WERI-Rb-1 (cell line): Measurements from ENCODE around the gene HSPD1.
"Not testable (repeated sequence)": the region's sequence is repeated elsewhere in the genome, so short reads cannot be mapped to it uniquely, and the experiment has no call there.

Source experiments
- DNase-seq: peaks from one replicate; pipeline ENCODE4 v3.0.0-alpha.2; 2020
- H3K27ac ChIP-seq: fragments of 250-450 bp; sonication (Bioruptor Pico); 2 replicates; pipeline ENCODE4 v1.5.1; 2020; ENCODE audit warnings: mild to moderate bottlenecking, moderate library complexity
- H3K27me3 ChIP-seq: fragments of 250-450 bp; sonication (Bioruptor Pico); 2 replicates; pipeline ENCODE4 v1.5.1; 2021; ENCODE audit warnings: mild to moderate bottlenecking, low read depth, moderate library complexity; ENCODE audit not compliant: insufficient read depth, severe bottlenecking
- H3K36me3 ChIP-seq: fragments of 250-450 bp; sonication (Bioruptor Pico); 2 replicates; pipeline ENCODE4 v1.5.1; 2020; ENCODE audit warnings: mild to moderate bottlenecking, moderate library complexity
- H3K4me3 ChIP-seq: 2 replicates; pipeline ENCODE4 v1.5.1; 2011; ENCODE audit warnings: low read depth, mild to moderate bottlenecking, control low read depth, low read length
- H3K9me3 ChIP-seq: fragments of 250-450 bp; sonication (Bioruptor Pico); 2 replicates; pipeline ENCODE4 v1.5.1; 2021; ENCODE audit warnings: mild to moderate bottlenecking, moderate library complexity; ENCODE audit not compliant: severe bottlenecking
- CTCF ChIP-seq: IDR thresholded peaks from 2 replicates; pipeline ENCODE4 v1.5.1; 2011; ENCODE audit warnings: low read depth, mild to moderate bottlenecking, control low read depth, inconsistent platforms, low read length

Gene HSPD1

DNA sequence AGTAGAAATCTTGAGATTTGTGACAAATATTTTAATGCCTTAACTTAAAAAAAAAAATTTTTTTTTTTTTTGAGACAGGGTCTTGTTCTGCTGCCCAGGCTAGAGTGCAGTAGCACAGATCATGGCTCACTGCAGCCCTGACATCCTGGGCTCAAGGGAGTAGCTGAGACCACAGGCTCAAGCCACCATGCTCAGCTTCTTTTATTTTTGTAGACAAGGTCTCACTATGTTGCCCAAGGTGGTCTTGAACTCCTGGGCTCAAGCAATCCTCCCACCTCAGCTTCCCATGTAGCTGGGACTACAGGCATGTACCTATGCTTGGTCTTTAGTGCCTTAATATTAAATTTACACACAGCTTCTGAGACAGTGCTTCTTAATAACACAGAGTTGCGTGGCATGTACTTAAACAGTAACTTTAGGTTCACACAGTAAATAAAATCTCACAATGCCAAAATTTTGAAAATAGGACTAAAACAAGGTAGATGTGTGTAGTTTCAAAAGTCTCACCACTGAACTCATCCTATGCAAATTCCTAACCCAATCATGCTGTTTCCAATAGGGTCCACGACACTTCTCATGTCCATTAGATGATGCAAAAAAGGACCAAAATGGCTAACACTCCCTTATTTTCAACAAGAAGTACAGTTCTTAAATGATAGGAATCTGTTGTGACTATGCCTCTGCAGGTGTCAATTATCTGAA lies 4.1 kb downstream of the HSPD1 start:
- Histone ChIP-seq H3K9me3 (no peaks in the 10 kb centered on the region), H3K27me3 (no peaks in the 10 kb centered on the region), H3K36me3 (peaks cover 90% of the 10 kb centered on the region), H3K27ac (no peak overlapping the region), H3K4me3 (no peak overlapping the region)
- TF ChIP-seq CTCF, result no peak
- no peak for DNase-seq

GRCh38 chr2:197487385-197487784 lies 12.3 kb downstream of the HSPD1 start:
- no peak overlapping the region for H3K4me3 ChIP-seq
- DNase-seq, result no peak
- no peak overlapping the region for H3K27ac ChIP-seq
- peaks cover 8% of the 10 kb centered on the region for H3K9me3 ChIP-seq
- no peaks in the 10 kb centered on the region for H3K27me3 ChIP-seq
- no peak for TF ChIP-seq CTCF
- peaks cover 73% of the 10 kb centered on the region for H3K36me3 ChIP-seq

- Histone ChIP-seq H3K4me3 (no peak overlapping the region), H3K27ac (no peak overlapping the region), H3K36me3 (peaks cover 61% of the 10 kb centered on the region), H3K9me3 (peaks cover 8% of the 10 kb centered on the region), H3K27me3 (no peaks in the 10 kb centered on the region)
- DNase-seq, result no peak
- no peak for TF ChIP-seq CTCF
These were observed 13.5 kb downstream of the HSPD1 start for GRCh38 chr2:197486175-197486574.

DNA sequence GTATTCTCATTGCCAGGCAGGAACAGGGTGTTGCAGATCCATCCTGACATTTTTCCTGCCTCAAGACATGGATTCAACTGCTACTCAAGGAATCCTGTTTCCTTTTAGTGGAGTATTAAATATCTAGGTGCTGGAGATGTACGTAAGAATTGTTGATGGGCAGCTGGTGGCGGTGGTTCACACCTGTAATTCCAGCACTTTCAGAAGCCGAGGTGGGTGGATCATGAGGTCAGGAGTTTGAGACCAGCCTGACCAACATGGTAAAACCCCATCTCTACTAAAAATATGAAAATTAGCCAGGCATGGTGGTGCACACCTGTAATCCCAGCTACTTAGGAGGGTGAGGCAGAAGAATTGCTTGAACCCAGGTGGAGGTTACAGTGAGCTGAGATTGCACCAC lies 15.4 kb downstream of the HSPD1 start:
- peaks cover 41% of the 10 kb centered on the region for H3K36me3 ChIP-seq
- not testable (repeated sequence) for H3K9me3 ChIP-seq, H3K4me3 ChIP-seq, DNase-seq, H3K27me3 ChIP-seq, H3K27ac ChIP-seq

GRCh38 chr2:197480165-197481036 lies 19.2 kb downstream of the HSPD1 start:
- no peak for TF ChIP-seq CTCF
- no peak for DNase-seq
- Histone ChIP-seq H3K9me3 (peaks cover 8% of the 10 kb centered on the region), H3K36me3 (peaks cover 10% of the 10 kb centered on the region), H3K27me3 (no peaks in the 10 kb centered on the region), H3K4me3 (no peak overlapping the region), H3K27ac (no peak overlapping the region)

DNA sequence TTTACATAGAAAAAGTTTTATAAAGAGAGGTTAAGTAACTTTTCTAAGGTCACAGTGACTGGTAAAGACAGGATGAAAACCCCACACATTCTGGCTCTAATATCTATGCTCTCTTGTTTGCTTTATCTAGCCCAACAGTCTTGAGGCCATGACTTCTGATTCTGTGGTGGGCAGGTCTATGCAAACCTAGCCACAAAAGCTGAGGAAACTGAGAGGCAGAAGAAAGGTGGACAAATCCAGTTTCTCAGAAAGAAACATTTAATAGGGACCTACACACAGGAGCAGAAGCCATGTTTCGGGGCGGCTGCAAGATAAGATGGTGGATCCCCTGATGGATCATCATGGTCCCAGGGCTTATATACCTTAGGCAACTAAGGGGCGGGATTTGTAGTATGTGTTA lies 21.8 kb downstream of the HSPD1 start:
- peaks cover 10% of the 10 kb centered on the region for H3K36me3 ChIP-seq
- DNase-seq, result no peak
- H3K27me3 ChIP-seq, result no peaks in the 10 kb centered on the region
- H3K9me3 ChIP-seq, result peaks cover 3% of the 10 kb centered on the region
- H3K4me3 ChIP-seq, result no peak overlapping the region
- no peak overlapping the region for H3K27ac ChIP-seq
- TF ChIP-seq CTCF, result no peak
